ENCODE data around the gene CLEC14A.

CLEC14A gene

DNA sequence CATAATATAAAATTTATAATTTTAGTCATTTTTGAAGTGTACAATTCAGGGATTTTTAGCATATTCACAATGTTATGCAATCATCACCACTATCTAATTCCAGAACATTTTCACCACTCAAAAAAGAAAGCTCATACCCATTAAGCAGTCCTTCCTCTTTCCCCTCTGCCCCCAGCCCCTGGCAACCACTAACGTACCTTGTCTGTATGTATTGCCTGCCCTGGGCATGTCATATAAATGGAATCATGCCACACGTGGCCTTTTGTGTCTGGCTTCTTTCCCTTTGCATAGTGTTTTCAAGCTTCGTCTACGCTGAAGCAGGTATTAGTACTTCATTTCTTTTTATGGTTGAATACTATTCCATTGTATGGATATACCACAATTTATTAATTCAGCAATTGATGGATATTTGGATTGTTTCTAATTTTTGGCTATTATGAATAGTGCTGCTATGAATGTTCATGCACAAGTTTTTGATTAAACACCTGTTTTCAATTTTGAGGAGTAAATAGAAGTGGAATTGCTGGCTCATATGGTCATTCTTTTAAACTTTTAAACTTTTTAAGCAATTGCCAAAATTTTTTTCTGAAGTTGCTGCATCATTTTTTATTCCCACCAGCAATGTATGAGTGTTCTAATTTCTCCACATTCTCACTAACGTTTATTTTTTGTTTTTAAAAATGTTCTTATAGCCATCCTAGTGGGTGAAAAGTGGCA, 49.8 kb downstream of the CLEC14A start:
- no peak for DNase-seq (ENCODE audit: low spot score)

DNA sequence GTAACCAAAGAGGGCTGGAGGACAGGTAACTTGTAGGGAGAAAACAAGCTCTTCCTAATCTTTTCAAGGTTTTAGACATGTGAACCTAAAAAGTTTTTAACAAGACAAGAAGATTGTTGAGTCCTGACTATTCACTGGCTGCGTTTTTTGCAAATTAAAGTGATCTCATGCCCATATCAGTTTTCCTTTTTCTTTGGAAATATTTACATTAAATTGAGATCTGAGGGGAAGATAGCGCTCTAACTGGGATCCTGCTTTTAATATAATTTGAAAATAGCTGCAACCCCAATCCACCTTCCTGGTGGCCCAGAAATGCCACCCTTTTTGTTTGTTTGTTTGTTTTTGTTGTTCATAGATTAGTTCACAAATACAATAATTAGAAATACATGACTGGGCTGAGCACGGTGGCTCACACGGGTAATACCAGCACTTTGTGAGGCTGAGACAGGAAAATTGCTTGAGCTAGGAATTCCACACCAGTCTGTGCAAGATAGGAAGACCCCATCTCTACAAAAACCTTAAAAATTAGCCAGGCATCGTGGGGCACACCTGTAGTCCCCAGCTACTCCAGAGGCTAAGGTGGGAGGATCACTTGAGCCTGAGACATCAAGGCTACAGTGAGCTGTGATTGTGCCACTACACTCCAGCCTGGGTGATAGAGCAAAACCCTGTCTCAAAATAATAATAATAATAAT, 50.6 kb downstream of the CLEC14A start:
- DNase-seq (ENCODE audit: low spot score) = no peak

DNA sequence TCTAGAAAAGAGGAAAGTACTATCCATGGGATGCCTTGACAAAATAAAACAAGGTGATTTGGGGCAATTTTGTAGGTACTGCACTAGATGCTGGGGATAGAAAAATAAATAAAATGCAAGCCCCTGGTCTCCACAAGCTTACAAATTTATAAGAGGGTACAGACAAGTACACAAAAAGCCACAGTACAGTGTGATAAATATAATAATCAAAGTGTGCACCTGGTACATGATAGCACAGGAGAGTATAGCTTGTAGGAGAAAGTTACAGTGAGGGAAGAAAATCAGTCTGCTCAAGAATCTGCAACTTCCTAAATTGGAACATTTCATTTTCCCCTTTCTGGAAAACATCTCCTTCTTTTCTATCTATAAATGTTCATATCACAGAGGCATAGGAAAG, 51.2 kb downstream of the CLEC14A start:
- no peak for DNase-seq (ENCODE audit: low spot score)

All from cerebellar cortex (tissue), 1 donor.